Body of pancreas (tissue), 4 donors: ENCODE data around the gene RBM4. TPM values are rescaled to one million over a fixed set of nuclear protein-coding genes. Genes with fewer than 3 reads are reported as not detected.

Experiments
- ATAC-seq: fragments of 150-250 bp; one replicate; pipeline ENCODE4 v1.9.1; 2016
- DNase-seq, 4 donors: peaks; one replicate each; pipeline ENCODE4 v3.0.0-alpha.2; 2019
- H3K27ac ChIP-seq, 4 donors: fragments of 200-600 bp; sonication (generic); 1 replicate in 3 of 4; 2 replicates in 1 of 4; pipeline versions ENCODE4 v1.5.1 to v1.6.1; 2016 to 2019; ENCODE audit warnings: mild to moderate bottlenecking in 1 of 4, mixed read lengths in 1 of 4, moderate library complexity in 1 of 4
- H3K27me3 ChIP-seq, 2 donors: fragments of 200-600 bp; sonication (generic); one replicate each; pipeline ENCODE4 v1.6.0; 2016; ENCODE audit warnings: mild to moderate bottlenecking in 1 of 2
- H3K36me3 ChIP-seq, 2 donors: fragments of 200-600 bp; sonication (generic); replicated peaks in 1 of 2; 2 replicates each; pipeline ENCODE4 v1.5.1; 2016; ENCODE audit warnings: low read depth in 2 of 2; ENCODE audit not compliant: insufficient read depth in 1 of 2
- H3K4me1 ChIP-seq: fragments of 200-600 bp; sonication (generic); one replicate; pipeline ENCODE4 v1.6.0; 2016
- H3K4me3 ChIP-seq, 2 donors: fragments of 200-600 bp; sonication (generic); 1 replicate in 1 of 2; 2 replicates in 1 of 2; pipeline ENCODE4 v1.5.1; 2016 to 2019
- H3K9me3 ChIP-seq, 3 donors: fragments of 200-600 bp; sonication (generic); 1 replicate in 2 of 3; 2 replicates in 1 of 3; pipeline ENCODE4 v1.5.1; 2016
- CTCF ChIP-seq, 7 experiments: fragments of 450-650 bp in 4 of 7; fragments of 200-600 bp in 3 of 7; sonication (generic) in 3 of 7; IDR thresholded peaks; one replicate each; pipeline ENCODE4 v1.5.1; 2016 to 2019; ENCODE audit warnings: antibody characterized with exemption in 7 of 7
- POLR2A ChIP-seq, 3 donors: fragments of 450-650 bp; IDR thresholded peaks; one replicate each; pipeline ENCODE4 v1.6.1; 2016; ENCODE audit warnings: antibody characterized with exemption in 3 of 3, mild to moderate bottlenecking in 2 of 3
- WGBS, 2 donors: methylation state at CpG; one replicate each; pipeline ENCODE4 v1.1.5; 2017; 5-methylcytosine and 5-hydroxymethylcytosine counted together
- intact Hi-C: fragments of 100-400 bp; cut with DNase I; formaldehyde crosslinking; loops from one replicate; pipeline ENCODE4 v1.15.1; 2023
- total RNA-seq, 2 donors: library from RNA; depleted of rRNA; stranded (reverse); fragments of >200 nt; gene quantifications; one replicate each; pipeline ENCODE4 v1.1.0, GENCODE V29; 2016

Gene RBM4
- total RNA-seq, 2 donors from 2014 or later: 44.2 to 71.1 TPM

- H3K9me3 ChIP-seq: no peaks in the 10 kb centered on the region
- 16 to 90% methylated on average over 2 to 68 of the region's 68 CpGs for WGBS, 2 donors
Measured at GRCh38 chr11:66592457-66593302, 45.8 kb upstream of the RBM4 start, which contains the start of the genes CCDC87 and CCS. Gene CCDC87, minus strand, starts transcription at chr11:66593063. Its CDS starts 48 bp downstream, at chr11:66593015. Gene CCS, plus strand, starts transcription at chr11:66593185. Its CDS starts 77 bp downstream, at chr11:66593262.

GRCh38 chr11:66593303-66593635, 45.2 kb upstream of the RBM4 start:
- TF ChIP-seq POLR2A (IDR thresholded peaks at IDR 0.05): no peak
- TF ChIP-seq CTCF (IDR thresholded peaks at IDR 0.05): no peak
- peak; percentile 3 for ATAC-seq

More at GRCh38 chr11:66592457-66593302, 45.8 kb upstream of the RBM4 start, which contains the start of the genes CCDC87 and CCS:
- H3K36me3 ChIP-seq: no peaks in the 10 kb centered on the region
- H3K4me1 ChIP-seq: peaks cover 32% of the 10 kb centered on the region
- DNase-seq: peak; percentile 99 to 100 (median 100)
- peak within 1 kb of the TSS; percentile 9 to 40 for H3K4me3 ChIP-seq
- intact Hi-C loops: no loop called here
- peak within 1 kb of the TSS; percentile 54 to 84 (median 71) for H3K27ac ChIP-seq
- TF ChIP-seq POLR2A (IDR thresholded peaks at IDR 0.05) (peak; percentile 59 to 85 (median 81)), CTCF (IDR thresholded peaks at IDR 0.05) (peak; percentile 47 to 92 (median 66))
- no peaks in the 10 kb centered on the region for H3K27me3 ChIP-seq
- peak; percentile 98 for ATAC-seq

GRCh38 chr11:66593650-66594049, 44.9 kb upstream of the RBM4 start:
- TF ChIP-seq POLR2A (IDR thresholded peaks at IDR 0.05): no peak
- no peak for TF ChIP-seq CTCF (IDR thresholded peaks at IDR 0.05)
- DNase-seq (no peak), ATAC-seq (no peak)
- intact Hi-C loops: no loop called here
- no peaks in the 10 kb centered on the region for H3K36me3 ChIP-seq
- peaks cover 32% of the 10 kb centered on the region for H3K4me1 ChIP-seq
- WGBS, 2 donors: 41 to 47% methylated on average over 6 to 7 of the region's 7 CpGs
- H3K4me3 ChIP-seq: no peak overlapping the region
- H3K27me3 ChIP-seq: no peaks in the 10 kb centered on the region
- H3K9me3 ChIP-seq: no peaks in the 10 kb centered on the region
- H3K27ac ChIP-seq: peak overlapping the region in 1 of 4 donors; percentile 83

More at GRCh38 chr11:66593303-66593635, 45.2 kb upstream of the RBM4 start:
- intact Hi-C loops: no loop called here
- no peaks in the 10 kb centered on the region for H3K9me3 ChIP-seq
- H3K36me3 ChIP-seq: no peaks in the 10 kb centered on the region
- 14 to 23% methylated on average over 6 to 12 of the region's 12 CpGs for WGBS, 2 donors
- peak in 1 of 4 donors; percentile 10 for DNase-seq
- peak overlapping the region in 1 of 2 donors; percentile 40 for H3K4me3 ChIP-seq
- peak overlapping the region; percentile 54 to 84 (median 71) for H3K27ac ChIP-seq
- H3K27me3 ChIP-seq: no peaks in the 10 kb centered on the region
- peaks cover 32% of the 10 kb centered on the region for H3K4me1 ChIP-seq

GRCh38 chr11:66595245-66595904, 43.1 kb upstream of the RBM4 start:
- intact Hi-C loops: no loop called here
- TF ChIP-seq CTCF (IDR thresholded peaks at IDR 0.05): no peak
- TF ChIP-seq POLR2A (IDR thresholded peaks at IDR 0.05): no peak
- Histone ChIP-seq H3K4me1 (peaks cover 32% of the 10 kb centered on the region), H3K9me3 (no peaks in the 10 kb centered on the region), H3K4me3 (no peak overlapping the region), H3K36me3 (peaks cover 0 to 7% of the 10 kb centered on the region in 2 donors), H3K27ac (no peak overlapping the region), H3K27me3 (no peaks in the 10 kb centered on the region)
- ATAC-seq: no peak
- 51 to 55% methylated on average over 4 to 5 of the region's 5 CpGs for WGBS, 2 donors
- peak; percentile 37 to 61 (median 46) for DNase-seq
